Tongue (tissue), 2 donors: ENCODE data around the gene ARHGAP45. TPM values are rescaled to one million over a fixed set of nuclear protein-coding genes. Genes with fewer than 3 reads are reported as not detected.
A peak's percentile ranks its signal among the peaks of the same experiment; 100 is the strongest.

Source experiments
- DNase-seq: peaks from one replicate; pipeline ENCODE4 v3.0.0-alpha.2; 2015
- total RNA-seq: library from RNA; depleted of rRNA; stranded (reverse); fragments of >200 nt; gene quantifications from one replicate; pipeline ENCODE4 v1.2.3, GENCODE V29; 2014

Gene ARHGAP45
- total RNA-seq, 1 donor from 2014 or later, result 16.8 TPM

DNA sequence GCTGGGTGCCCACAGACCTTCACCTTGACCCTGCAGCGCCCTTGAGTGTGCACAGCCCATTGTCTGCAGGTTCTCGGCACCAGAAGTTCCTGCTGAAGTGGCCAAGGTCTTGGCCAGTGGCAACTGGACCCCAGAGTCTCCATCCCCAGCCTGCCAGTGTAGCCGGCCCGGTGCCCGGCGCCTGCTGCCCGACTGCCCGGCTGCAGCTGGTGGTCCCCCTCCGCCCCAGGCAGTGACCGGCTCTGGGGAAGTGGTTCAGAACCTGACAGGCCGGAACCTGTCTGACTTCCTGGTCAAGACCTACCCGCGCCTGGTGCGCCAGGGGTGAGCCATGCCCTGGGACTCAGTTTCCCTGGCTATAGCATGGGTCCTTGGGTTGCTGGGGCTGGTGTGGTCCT, 11.9 kb upstream of the ARHGAP45 start:
- no peak for DNase-seq

DNA sequence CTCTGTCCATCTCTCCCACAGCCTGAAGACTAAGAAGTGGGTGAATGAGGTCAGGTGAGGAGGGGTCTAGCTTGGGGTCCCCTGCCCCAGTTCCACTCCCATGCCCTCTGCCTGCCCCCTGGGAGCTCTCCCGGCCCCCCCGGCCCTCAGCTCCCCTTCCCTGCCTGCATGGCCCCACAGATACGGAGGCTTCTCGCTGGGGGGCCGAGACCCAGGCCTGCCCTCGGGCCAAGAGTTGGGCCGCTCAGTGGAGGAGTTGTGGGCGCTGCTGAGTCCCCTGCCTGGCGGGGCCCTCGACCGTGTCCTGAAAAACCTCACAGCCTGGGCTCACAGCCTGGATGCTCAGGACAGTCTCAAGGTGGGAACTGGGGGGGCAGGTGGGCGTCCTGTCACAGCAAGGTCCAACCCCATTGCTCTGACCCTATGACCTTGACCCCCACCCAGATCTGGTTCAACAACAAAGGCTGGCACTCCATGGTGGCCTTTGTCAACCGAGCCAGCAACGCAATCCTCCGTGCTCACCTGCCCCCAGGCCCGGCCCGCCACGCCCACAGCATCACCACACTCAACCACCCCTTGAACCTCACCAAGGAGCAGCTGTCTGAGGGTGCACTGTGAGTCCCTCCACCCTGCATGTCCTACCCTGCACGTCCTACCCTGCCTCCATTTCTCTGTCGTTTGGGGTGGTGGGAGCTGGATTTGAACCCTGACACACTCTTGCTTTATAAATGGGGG, 10.9 kb upstream of the ARHGAP45 start:
- no peak for DNase-seq

DNA sequence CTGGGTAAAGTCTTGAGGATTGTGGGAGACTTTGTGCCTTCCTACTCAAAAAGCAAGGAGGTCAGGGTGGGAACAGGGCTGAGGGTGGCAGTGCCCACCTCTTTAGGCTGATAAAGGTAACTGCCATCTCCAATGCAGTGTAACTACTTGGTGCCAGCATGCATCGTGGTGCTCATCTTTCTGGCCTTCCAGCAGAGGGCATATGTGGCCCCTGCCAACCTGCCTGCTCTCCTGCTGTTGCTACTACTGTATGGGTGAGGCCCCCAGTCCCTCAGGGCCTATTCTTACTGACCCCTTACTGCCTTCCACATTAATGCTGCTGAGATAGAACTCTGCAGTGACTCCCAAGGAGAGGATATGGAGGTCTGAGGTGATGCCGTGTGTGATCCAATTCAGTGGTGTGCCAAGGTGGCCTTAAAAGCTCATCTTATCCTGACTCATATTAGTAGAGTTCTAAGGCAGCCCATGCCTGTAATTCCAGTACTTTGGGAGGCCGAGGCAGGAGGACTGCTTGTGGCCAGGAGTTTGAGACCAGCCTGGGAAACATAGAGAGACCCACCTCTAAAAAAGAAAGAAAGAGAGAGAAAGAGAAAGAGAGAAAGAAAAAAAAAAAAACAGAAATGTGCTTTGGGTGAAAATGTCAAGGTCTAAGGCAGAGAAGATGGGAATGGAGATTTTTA, 9.7 kb upstream of the ARHGAP45 start:
- DNase-seq, result peak; percentile 33

DNA sequence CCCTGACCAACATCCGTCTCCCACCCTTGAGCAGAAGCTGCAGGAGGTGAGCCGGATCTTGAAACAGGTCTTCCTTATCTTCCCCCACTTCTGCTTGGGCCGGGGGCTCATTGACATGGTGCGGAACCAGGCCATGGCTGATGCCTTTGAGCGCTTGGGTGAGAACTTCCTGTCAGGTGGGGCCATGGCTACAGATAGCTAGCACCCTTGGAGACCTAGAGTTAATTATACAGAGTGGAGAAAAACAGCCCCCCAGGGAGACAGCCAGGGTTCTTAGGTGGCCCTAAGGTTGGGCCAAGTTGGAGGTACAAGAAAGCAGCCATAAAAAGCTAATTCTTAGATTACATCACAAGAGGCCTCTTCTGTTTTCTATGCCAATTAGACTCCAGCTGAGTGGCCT, 8.9 kb upstream of the ARHGAP45 start:
- no peak for DNase-seq

DNA sequence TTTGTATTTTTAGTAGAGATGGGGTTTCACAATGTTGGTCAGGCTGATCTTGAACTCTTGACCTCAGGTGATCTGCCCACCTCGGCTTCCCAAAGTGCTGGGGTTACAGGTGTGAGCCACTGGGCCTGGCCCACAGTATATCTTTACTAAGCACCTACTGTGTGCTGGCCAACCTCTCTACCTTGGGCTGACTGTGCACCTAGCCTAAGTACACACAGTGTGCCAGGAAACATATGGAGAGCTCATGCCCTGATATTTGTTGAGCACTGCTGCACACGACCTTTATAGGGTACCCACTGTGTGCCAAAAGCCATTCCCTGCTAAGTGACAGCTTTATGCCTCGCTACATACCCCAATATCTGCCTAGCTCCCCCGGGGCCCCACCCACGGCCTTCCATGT, 6.3 kb upstream of the ARHGAP45 start:
- no peak for DNase-seq

DNA sequence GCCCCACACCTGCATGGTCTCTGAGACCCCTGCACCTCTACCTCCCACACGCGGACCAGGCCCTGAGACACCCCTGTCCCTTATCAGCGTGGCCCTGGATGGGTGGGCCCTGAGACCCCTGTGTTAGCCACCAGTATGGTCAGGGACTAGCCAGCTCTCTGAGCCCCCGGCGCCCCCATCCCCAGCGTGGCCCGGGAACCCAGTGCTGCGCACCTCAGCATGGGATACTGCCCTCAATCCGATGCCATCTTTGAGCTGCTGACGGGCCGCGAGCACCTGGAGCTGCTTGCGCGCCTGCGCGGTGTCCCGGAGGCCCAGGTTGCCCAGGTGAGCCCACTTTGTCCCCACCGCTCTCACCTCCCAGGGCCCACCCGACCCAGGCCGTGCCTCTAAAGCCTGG, 5.0 kb upstream of the ARHGAP45 start:
- DNase-seq, result no peak

DNA sequence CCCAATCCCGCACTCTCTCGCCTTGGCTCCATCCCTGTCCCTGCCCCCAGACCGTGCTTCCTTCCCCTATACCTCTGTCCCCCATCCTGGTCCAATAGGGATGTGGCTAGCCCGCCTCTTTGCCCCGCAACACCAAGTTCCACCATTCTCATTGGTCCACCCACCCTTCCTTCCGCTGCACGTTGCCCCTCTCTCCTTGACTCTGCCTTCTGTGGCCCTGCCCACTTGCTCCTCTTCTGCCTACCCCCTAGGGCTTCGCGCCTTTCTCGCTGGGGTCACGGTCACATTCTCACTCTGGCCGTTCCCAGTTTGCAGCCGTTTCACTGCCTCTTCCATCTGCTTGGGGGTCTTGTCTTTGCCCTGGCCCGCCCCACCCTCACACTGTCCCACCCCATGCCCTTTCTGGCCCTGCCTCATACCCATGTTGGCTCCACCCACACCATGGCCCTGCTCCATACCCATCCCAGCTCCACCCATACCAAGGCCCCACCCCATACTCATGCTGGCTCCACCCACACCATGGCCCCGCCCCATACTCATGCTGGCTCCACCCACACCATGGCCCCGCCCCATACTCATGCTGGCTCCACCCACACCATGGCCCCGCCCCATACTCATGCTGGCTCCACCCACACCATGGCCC, 4.5 kb upstream of the ARHGAP45 start:
- no peak for DNase-seq

DNA sequence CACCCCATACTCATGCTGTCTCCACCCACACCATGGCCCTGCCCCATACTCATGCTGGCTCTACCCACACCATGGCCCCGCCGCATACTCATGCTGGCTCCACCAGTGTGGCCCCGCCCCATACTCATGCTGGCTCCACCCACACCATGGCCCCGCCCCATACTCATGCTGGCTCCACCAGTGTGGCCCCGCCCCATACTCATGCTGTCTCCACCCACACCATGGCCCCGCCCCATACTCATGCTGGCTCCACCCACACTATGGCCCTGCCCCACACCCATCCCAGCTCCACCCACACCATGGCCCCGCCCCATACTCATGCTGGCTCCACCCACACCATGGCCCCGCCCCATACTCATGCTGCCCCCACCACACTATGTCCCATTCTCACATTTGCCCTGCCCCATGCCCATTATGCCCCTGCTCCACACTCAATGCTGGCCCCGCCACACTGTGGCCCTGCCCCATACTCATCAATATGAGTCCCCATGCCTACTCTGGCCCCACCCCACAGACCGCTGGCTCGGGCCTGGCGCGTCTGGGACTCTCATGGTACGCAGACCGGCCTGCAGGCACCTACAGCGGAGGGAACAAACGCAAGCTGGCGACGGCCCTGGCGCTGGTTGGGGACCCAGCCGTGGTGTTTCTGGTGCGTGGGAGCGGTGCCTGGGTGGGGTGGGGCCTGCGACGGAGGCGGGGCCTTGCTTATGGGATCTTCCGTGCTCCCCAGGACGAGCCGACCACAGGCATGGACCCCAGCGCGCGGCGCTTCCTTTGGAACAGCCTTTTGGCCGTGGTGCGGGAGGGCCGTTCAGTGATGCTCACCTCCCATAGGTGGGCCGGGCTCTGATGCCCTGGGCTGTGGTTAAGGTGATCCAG, 3.7 kb upstream of the ARHGAP45 start:
- DNase-seq, result no peak

DNA sequence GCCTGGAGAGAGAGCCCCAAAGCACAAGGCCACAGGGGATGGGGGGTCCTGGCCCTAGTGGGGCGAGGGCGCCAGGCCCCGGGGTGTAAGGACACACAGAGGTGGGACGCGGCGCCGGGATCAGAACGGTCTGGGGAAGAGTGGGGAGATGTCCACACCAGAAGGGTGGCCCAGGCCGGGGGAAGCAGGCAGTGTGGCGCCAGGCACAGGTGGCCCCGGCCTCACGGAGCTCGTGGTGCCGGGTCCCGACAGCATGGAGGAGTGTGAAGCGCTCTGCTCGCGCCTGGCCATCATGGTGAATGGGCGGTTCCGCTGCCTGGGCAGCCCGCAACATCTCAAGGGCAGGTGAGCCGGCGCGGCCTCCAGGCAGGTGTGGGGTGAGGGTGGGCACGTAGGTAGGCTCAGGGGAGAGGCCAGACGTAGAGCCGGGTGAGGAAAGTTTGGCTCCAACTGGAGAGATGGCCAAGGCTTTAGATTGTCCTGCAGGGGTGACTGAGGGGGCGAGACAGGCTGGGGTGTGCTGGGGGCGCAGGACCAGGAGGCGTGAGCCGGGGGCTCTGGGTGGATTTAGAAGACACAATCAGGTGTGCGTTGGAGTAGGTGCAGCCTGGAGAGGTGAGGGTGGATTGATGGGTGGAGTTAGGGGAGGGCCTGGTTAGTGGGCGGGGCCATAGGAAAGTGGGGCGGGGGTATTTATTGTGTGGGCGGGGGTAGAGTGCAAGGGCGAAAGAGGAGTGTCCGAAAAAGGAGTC, 2.9 kb upstream of the ARHGAP45 start:
- no peak for DNase-seq

DNA sequence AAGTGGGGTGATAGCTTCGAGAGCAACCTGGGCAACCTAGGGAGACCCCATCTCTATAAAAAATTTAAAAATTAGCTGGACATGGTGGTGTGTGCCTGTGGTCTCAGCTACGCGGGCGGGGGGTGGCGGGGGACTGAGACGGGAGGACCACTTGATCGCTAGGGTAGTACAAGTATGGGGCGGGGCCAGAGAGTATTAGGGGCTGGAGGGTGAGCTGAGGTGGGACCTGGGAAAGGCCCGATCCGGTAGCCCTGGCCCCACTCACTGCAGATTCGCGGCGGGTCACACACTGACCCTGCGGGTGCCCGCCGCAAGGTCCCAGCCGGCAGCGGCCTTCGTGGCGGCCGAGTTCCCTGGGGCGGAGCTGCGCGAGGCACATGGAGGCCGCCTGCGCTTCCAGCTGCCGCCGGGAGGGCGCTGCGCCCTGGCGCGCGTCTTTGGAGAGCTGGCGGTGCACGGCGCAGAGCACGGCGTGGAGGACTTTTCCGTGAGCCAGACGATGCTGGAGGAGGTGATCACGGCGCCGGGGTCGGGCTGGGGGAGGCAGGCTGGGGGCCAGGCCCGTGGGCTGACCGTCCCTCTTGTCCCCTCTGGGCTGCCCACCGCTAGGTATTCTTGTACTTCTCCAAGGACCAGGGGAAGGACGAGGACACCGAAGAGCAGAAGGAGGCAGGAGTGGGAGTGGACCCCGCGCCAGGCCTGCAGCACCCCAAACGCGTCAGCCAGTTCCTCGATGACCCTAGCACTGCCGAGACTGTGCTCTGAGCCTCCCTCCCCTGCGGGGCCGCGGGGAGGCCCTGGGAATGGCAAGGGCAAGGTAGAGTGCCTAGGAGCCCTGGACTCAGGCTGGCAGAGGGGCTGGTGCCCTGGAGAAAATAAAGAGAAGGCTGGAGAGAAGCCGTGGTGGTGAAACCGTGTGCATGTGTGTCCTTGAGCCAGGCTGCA, 2.0 kb upstream of the ARHGAP45 start:
- DNase-seq, result peak; percentile 66

DNA sequence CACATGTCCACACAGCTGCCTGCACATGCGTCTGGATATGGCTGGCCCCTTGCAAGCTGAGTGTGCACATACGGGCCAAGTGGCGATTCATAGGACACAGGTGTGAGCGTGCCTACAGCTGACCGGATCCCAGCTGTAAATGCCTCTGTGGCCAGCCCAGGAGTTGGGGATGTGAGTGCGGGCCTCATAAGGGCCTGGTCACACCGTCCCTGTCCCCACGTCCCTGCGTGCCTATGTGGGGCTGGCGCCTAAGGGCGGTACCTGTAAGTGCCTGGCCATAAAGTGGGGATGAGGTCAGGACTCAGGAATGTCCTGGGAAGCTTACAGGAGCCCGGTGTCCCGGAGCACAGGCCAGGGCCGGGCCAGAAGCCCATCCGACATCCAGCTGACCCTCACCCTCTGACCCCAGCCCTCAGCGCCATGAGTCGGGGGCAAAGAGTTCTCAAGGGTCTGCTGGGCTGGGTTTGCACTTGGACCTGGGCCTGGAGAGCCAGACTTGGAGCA, 1.3 kb upstream of the ARHGAP45 start:
- DNase-seq, result no peak

DNA sequence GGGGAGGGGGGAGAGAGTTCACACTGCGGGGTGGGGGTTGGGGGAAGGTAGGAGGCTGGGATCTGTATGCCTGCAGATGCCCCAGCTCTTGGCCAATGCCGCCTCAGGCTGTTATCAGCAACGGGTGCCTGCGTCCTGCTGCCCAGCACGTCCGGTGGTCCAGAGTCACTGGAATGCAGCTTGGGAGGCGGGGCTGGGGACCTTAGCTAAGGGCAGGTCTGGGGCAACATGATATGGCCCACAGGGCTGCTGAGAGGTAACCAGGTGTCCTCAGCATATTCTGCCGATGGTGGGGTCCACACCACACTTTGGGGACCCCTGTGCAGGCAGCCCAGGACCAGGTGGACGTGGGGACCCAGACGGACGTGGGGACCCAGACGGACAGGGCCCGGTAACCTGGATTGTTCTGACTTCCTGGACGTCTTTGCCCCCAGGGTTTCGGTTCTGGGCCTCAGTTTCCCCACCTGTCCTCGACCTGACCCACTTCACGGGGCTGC, 668 bp upstream of the ARHGAP45 start:
- DNase-seq, result no peak

DNA sequence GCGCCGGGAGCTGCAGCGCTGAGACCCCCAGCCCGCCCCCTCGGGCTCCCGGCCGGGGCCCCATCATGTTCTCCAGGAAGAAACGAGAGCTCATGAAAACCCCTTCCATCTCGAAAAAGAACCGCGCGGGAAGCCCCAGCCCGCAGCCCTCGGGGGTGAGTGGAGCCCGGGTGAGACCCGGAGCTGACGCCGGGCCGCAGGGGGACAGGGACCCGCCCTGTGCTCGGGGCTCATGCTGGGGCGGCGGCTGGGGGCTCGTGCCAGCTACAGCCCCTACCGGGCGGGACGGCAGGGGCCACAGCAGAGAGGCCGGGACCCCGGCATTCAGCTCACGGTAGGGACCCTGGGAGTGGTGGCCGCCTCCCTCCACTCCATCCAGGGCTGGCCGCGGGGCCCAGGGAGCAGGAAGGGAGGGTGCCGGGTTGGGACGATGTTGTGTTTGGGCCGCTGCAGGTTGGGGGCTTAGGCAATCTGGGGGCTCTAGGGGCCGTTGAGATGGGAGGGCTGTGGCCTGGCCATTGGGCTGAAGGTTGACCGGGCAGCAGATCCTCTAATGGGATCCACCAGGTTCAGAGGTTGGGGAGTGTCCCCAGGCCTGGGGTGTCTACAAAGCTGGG, 482 bp downstream of the ARHGAP45 start:
- DNase-seq, result no peak

DNA sequence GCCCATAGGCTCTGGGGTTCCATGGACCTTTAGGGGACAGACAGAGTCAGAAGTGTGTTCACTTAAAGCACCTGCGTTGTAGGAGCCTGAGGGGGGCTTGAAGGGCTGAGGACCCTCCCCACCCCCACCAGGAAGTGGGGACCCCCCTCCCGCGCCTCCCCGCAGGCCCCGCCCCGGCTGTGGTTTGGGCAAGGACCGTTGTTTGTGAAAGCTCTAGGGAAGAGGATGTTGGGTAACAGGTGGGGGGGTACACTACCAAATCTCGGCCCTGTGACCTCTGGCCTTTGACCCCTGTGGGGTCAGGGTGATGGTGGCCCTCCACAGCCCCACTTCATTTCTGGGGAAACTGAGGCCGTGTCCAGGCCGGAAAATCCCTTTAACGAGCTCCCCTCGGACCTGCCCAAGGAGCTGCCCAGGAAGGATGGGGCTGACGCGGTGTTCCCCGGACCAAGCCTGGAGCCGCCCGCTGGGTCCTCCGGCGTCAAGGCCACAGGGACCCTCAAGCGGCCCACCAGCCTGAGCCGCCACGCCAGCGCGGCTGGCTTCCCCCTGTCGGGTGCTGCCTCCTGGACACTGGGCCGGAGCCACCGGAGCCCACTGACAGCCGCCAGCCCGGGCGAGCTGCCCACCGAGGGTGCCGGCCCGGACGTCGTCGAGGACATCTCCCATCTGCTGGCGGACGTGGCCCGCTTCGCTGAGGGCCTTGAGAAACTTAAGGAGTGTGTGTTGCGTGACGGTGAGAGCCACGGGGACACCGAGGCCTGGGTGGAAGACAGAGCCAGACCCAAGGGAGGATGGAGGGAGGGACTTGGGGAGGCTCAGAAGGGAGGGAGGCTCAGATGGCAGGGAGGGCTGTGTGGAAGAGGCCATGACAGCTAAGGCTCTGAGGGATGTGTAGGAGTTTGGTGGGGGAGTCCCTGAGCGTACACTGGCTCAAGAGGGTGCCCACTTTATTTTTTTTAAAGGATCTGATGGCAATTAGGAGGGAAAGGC, 1.3 kb downstream of the ARHGAP45 start:
- no peak for DNase-seq

DNA sequence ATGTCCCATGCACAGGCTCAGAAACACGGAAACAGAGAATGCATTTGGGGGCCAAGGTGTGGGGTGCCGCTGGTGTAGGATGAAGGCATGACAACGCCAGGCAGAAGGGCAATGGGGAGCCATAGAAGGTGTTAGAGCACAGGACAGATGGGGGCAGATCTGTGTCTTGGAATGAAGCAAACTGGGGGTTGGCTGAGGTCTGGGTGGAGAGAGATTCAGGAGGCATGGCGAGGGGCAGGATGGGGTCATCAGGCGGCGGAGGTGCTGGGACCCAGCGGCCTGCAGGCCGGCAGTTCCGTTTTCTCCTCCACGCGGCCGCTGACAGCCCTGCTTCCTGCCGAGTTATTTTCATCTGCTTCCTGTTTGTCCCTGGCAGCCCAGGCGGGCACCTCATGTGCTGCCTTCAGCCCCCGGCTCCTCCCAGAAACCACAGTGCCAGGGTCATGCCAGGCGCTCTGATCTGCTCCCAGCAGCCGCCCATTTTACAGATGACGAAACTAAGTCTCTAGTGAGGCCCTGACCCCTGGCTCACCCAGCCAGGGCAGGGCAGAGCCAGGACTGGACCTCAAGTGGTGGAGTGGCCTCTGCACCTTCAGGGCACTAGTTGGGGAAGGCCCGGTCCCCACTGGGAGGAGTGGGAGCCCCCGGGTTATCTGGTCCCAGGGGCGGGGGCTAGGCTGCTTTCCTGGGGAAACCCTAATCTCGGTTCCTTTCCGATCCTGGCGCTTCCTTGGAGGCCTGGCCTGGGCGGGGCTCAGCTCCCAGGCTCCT, 2.2 kb downstream of the ARHGAP45 start:
- DNase-seq, result peak; percentile 11

DNA sequence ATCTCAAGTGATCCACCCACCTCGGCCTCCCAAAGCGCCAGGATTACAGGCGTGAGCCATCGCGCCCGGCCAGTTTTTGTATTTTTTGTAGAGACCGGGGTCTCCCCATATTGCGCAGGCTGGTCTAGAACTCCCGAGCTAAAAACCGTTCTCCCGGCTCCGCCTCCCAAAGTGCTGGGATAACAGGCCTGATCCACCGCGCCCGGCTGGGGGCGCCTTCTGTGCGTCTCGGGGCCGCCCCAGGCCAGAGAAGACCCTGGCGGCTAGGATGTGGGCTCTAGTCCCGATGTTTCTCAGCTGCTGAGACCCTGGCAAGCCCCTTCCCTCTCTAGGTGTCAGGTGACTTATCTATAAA, 3.6 kb downstream of the ARHGAP45 start:
- no peak for DNase-seq

DNA sequence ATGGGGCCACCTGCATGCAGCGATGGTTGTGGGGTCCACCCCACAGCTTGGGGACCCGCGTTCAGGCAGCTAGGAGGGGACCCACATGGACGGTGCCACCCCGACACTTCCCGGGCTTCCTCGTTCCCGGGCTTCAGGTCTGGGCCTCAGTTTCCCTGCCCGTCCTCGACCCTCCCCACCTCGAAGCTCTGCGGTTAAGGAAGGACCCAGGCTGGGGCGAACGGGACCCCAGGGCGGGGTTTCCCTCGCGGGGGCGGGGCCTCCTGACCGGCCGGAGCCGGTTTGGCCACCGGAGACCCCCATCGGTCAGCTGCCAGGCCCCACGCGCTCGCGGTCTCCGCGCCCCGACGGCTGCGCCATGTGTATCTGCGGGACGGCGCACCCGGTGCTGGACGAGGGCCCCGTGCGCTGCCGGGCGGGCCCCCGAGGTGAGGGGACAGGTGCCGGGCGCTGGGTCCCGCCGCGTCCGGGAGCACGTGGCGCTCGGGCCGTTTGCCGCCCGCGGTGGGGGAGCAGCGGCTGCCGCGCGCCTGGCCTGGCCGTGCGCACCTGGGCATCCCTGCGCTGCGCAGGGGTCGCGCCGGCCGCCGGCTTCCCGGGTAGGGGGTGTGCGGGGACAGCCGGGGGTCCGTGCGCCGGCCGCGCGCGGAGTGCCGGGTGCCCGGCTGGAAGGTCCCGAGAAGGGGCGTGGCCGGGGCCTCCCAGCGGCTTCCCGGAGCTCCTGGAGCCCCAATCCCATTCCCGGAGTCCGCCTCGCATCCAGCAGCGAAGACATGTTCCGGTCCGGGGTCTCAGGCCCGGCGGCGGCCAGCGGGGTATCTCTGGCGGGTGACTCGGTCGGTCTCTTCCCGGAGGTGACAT, 4.2 kb downstream of the ARHGAP45 start:
- no peak for DNase-seq
